Memory B cell (primary cell): Measurements from ENCODE around the gene KRTAP10-2.

Experiments used
- ATAC-seq: fragments of 150-1000 bp; cut with Tn5 transposase; 2 replicates; pipeline ENCODE4 v1.10.0; 2021; ENCODE audit warnings: low read depth, mild to moderate bottlenecking, moderate library complexity
- DNase-seq, 2 donors: peaks; one replicate each; pipeline ENCODE4 v3.0.0; 2022; ENCODE audit warnings: low spot score in 2 of 2
- H3K27ac Mint-ChIP-seq: one replicate; pipeline ENCODE4 v1.8.0; 2022; ENCODE audit warnings: mild to moderate bottlenecking, moderate library complexity, mixed read lengths
- H3K27me3 Mint-ChIP-seq: one replicate; pipeline ENCODE4 v1.8.0; 2022; ENCODE audit warnings: mixed read lengths
- H3K36me3 Mint-ChIP-seq: one replicate; pipeline ENCODE4 v1.8.0; 2022; ENCODE audit warnings: mild to moderate bottlenecking, mixed read lengths
- H3K4me1 Mint-ChIP-seq: one replicate; pipeline ENCODE4 v1.8.0; 2022; ENCODE audit warnings: mixed read lengths
- H3K4me3 Mint-ChIP-seq: one replicate; pipeline ENCODE4 v1.8.0; 2022; ENCODE audit warnings: mild to moderate bottlenecking, moderate library complexity, mixed read lengths
- H3K9me3 Mint-ChIP-seq: one replicate; pipeline ENCODE4 v1.8.0; 2022; ENCODE audit warnings: mixed read lengths

The KRTAP10-2 gene

DNA sequence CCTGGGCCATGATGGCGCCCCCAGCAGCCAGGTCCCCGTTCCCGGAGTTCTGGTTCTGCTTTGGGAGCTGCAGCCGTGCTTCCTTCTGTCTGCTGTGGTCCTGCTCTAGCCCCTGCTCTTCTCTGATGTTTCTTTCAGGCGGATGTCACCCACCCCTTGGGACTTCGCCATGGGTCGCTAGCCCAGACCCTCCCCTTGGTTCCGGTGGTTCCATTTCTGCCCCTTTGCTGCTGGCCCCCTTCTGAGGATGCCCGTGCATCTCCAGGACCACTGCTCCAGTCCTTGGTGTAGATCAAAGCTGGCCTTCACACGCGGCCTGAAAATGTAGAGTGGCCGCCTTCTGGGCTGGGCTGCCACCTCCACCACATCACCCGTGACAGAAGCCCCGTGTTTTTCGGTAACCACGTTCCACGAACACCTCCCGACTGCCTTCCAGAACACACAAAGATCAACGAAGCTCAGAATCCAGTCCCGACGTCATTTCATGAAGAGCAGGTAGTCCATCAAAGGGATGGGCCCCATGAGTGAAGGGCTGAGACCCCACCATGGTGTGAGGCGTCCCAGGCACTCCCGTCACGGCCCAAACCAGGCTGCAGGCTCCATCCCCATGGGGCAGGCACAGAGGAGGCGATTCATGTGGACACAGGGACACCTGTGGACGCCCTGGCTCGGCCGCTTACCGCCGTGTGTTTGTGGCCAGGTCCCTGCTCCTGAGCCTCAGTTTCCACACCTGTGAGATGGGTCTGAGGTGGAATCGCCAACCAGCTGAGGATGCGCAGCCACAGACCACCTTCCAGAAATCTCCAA, 35.7 kb downstream of the KRTAP10-2 start:
- no peak overlapping the region for H3K4me3 Mint-ChIP-seq
- no peaks in the 10 kb centered on the region for H3K36me3 Mint-ChIP-seq
- no peaks in the 10 kb centered on the region for H3K4me1 Mint-ChIP-seq
- H3K9me3 Mint-ChIP-seq: no peaks in the 10 kb centered on the region
- ATAC-seq (no peak), DNase-seq (no peak)
- peaks cover 10% of the 10 kb centered on the region for H3K27me3 Mint-ChIP-seq
- no peak overlapping the region for H3K27ac Mint-ChIP-seq

DNA sequence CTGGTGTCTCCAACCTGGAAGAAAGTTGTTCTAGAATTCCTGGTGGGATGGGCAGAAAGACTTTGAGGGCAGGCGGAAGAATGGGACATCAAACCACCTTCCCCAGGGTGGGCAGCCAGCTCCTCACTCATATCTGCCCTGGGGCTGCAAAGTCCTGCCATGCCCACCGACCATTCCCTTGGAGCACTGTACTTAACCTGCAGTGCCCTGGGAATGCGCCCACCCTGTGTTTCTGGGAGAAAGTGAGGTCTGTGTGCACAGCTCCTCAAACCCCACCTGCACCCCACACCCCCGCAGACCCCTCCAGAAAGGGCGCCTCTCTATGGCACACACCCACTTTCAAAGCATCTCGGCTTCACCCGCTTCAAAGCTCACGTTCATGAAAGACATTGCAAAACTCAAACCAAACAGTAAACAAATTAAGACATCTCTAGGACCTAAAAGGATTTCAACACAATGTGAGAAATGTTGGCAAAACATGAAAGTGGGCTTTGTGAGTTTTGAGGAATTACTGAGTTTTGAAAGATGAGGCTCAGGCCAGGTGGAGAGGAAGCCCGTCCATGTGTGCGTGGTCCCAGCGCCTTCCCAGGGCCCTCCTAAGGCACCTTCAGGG, 36.5 kb downstream of the KRTAP10-2 start:
- no peak overlapping the region for H3K27ac Mint-ChIP-seq
- ATAC-seq: no peak
- peaks cover under 1% of the 10 kb centered on the region for H3K4me1 Mint-ChIP-seq
- no peak for DNase-seq
- H3K27me3 Mint-ChIP-seq: peaks cover 7% of the 10 kb centered on the region
- H3K36me3 Mint-ChIP-seq: no peaks in the 10 kb centered on the region
- H3K4me3 Mint-ChIP-seq: no peak overlapping the region
- H3K9me3 Mint-ChIP-seq: no peaks in the 10 kb centered on the region

DNA sequence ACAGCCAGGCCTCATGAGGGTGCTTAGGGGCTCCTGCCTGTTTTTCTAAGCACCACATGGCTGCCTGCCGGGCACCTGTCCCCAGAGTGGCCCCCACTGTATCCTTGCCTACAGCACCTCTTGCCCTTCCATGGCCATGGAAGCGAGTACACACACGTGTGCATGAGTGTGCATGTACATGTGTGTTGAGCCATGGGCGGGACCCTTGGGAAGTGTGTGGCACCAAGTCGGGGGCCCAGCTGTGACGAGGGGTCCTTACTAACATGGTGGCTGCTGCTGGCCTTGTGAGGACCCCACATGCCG, 37.1 kb downstream of the KRTAP10-2 start:
- H3K4me3 Mint-ChIP-seq: no peak overlapping the region
- H3K9me3 Mint-ChIP-seq: no peaks in the 10 kb centered on the region
- DNase-seq (no peak), ATAC-seq (no peak)
- H3K27me3 Mint-ChIP-seq: peaks cover 8% of the 10 kb centered on the region
- H3K36me3 Mint-ChIP-seq: no peaks in the 10 kb centered on the region
- peaks cover 3% of the 10 kb centered on the region for H3K4me1 Mint-ChIP-seq
- H3K27ac Mint-ChIP-seq: no peak overlapping the region

GRCh38 chr21:44513389-44514217, 37.7 kb downstream of the KRTAP10-2 start:
- H3K27me3 Mint-ChIP-seq: peaks cover 8% of the 10 kb centered on the region
- DNase-seq: no peak
- H3K36me3 Mint-ChIP-seq: no peaks in the 10 kb centered on the region
- H3K27ac Mint-ChIP-seq: no peak overlapping the region
- H3K9me3 Mint-ChIP-seq: no peaks in the 10 kb centered on the region
- H3K4me3 Mint-ChIP-seq: no peak overlapping the region
- H3K4me1 Mint-ChIP-seq: peaks cover 3% of the 10 kb centered on the region
- no peak for ATAC-seq

- Mint-ChIP-seq H3K4me1 (peaks cover 3% of the 10 kb centered on the region), H3K27me3 (peaks cover 8% of the 10 kb centered on the region), H3K36me3 (no peaks in the 10 kb centered on the region), H3K9me3 (no peaks in the 10 kb centered on the region), H3K4me3 (no peak overlapping the region), H3K27ac (no peak overlapping the region)
- DNase-seq (no peak), ATAC-seq (no peak)
Measured at GRCh38 chr21:44512496-44513388, 38.6 kb downstream of the KRTAP10-2 start.

DNA sequence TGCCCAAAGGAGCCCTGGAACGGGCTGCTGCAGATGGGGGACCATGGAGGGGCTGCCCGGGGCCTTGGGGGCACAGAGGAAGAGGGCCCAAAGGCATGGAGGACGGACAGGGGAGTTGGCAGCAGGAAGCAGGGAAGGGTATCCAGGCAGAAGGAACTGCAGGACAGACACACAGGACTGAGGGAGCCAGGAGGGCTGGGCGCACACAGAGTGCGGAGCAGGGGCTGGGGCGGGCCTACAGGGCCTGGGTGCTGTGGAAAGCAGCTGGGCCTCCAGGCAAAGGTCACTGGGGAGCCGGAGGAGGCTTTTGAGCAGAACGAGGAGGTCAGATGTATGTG, 39.4 kb downstream of the KRTAP10-2 start:
- H3K27ac Mint-ChIP-seq: no peak overlapping the region
- DNase-seq (no peak), ATAC-seq (no peak)
- H3K9me3 Mint-ChIP-seq: no peaks in the 10 kb centered on the region
- peaks cover 8% of the 10 kb centered on the region for H3K27me3 Mint-ChIP-seq
- peaks cover 3% of the 10 kb centered on the region for H3K4me1 Mint-ChIP-seq
- no peak overlapping the region for H3K4me3 Mint-ChIP-seq
- no peaks in the 10 kb centered on the region for H3K36me3 Mint-ChIP-seq

GRCh38 chr21:44511219-44511937, 39.9 kb downstream of the KRTAP10-2 start:
- peaks cover 3% of the 10 kb centered on the region for H3K4me1 Mint-ChIP-seq
- no peak overlapping the region for H3K27ac Mint-ChIP-seq
- no peaks in the 10 kb centered on the region for H3K9me3 Mint-ChIP-seq
- H3K27me3 Mint-ChIP-seq: peaks cover 8% of the 10 kb centered on the region
- DNase-seq: no peak
- no peak for ATAC-seq
- no peak overlapping the region for H3K4me3 Mint-ChIP-seq
- H3K36me3 Mint-ChIP-seq: no peaks in the 10 kb centered on the region

GRCh38 chr21:44510508-44511218, 40.6 kb downstream of the KRTAP10-2 start:
- Mint-ChIP-seq H3K27ac (no peak overlapping the region), H3K4me3 (no peak overlapping the region), H3K27me3 (peaks cover 8% of the 10 kb centered on the region), H3K4me1 (peaks cover 3% of the 10 kb centered on the region), H3K36me3 (no peaks in the 10 kb centered on the region), H3K9me3 (no peaks in the 10 kb centered on the region)
- DNase-seq (peak; percentile 68 to 76), ATAC-seq (peak; percentile 86)

DNA sequence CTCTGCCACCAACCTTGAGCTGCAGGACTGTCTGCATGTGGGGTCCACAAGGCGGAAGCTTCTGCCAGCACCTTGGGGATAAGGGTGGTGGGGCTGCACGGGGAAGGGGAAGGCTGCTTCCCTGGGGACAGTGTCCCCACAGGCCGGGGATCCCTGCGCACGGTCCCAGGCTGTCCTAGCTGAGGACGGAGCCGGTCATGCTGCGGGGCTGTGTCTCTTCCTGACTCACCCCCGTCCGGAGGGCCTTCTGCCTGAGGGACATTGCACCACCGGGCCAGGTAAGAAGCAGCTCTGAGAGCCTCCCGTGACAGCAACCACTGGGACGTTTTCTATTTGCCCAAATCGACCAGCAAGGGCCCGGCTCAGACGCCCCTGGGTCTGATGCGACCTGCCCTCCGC, 41.2 kb downstream of the KRTAP10-2 start:
- no peak for DNase-seq
- no peak for ATAC-seq
- H3K36me3 Mint-ChIP-seq: no peaks in the 10 kb centered on the region
- no peaks in the 10 kb centered on the region for H3K9me3 Mint-ChIP-seq
- H3K27me3 Mint-ChIP-seq: peaks cover 8% of the 10 kb centered on the region
- no peak overlapping the region for H3K27ac Mint-ChIP-seq
- peaks cover 3% of the 10 kb centered on the region for H3K4me1 Mint-ChIP-seq
- H3K4me3 Mint-ChIP-seq: no peak overlapping the region

- H3K4me3 Mint-ChIP-seq: no peak overlapping the region
- no peaks in the 10 kb centered on the region for H3K36me3 Mint-ChIP-seq
- peaks cover 8% of the 10 kb centered on the region for H3K27me3 Mint-ChIP-seq
- peaks cover 3% of the 10 kb centered on the region for H3K4me1 Mint-ChIP-seq
- DNase-seq (no peak), ATAC-seq (no peak)
- no peaks in the 10 kb centered on the region for H3K9me3 Mint-ChIP-seq
- H3K27ac Mint-ChIP-seq: no peak overlapping the region
Measured at GRCh38 chr21:44509539-44509938, 41.8 kb downstream of the KRTAP10-2 start.

DNA sequence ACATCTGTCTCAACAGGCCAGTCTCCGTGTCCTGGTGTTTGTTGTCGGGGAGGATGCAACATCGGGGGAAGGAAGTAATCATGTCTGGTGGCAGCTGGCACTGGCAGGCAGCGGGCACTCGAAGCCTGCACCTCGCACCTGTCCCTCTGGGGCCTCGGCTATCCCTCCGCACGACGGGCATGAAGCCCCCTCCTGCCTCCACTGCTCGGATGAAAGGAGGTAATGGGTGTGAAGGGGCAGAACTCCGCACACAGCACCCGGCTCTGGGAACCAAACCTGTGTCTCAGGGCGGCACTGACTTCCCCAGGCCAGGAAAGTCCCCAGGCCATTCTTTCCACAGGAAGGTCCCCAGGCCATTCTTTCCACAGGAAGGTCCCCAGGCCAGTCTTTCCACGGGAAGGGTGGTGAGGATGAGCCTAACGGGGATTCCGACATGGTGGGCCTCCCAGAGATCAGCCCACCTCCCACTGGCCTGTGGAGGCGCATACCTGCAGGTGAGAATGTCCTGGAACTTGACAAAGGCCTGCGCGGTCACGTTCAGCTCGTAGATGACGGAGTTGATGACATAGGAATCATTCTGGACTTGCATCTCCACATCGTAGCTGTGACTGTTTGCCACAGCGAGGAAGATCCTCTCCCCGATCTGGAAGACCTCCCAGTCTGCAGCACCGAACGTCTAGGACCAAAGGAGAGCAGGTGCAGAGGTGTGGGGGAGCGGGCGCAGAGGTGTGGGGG, 42.4 kb downstream of the KRTAP10-2 start:
- Mint-ChIP-seq H3K27me3 (peaks cover 8% of the 10 kb centered on the region), H3K4me3 (no peak overlapping the region)

GRCh38 chr21:44508426-44508710, 42.9 kb downstream of the KRTAP10-2 start:
- H3K4me1 Mint-ChIP-seq: peaks cover 10% of the 10 kb centered on the region
- H3K36me3 Mint-ChIP-seq: no peaks in the 10 kb centered on the region
- peaks cover 8% of the 10 kb centered on the region for H3K27me3 Mint-ChIP-seq
- H3K27ac Mint-ChIP-seq: no peak overlapping the region
- H3K4me3 Mint-ChIP-seq: no peak overlapping the region
- no peak for ATAC-seq
- DNase-seq: no peak
- no peaks in the 10 kb centered on the region for H3K9me3 Mint-ChIP-seq

More for the DNA sequence above, 42.4 kb downstream of the KRTAP10-2 start:
- H3K36me3 Mint-ChIP-seq: no peaks in the 10 kb centered on the region
- ATAC-seq (no peak), DNase-seq (no peak)
- no peaks in the 10 kb centered on the region for H3K9me3 Mint-ChIP-seq
- no peak overlapping the region for H3K27ac Mint-ChIP-seq
- H3K4me1 Mint-ChIP-seq: peaks cover 8% of the 10 kb centered on the region
